HG03342 (cell line): ENCODE results near the gene NID2.

Experiments used
- ATAC-seq: cut with Tn5 transposase; IDR thresholded peaks from one replicate; pipeline ENCODE4 v1.9.1; 2021; ENCODE audit warnings: mild to moderate bottlenecking, moderate library complexity; ENCODE audit not compliant: unreplicated experiment

The NID2 gene

DNA sequence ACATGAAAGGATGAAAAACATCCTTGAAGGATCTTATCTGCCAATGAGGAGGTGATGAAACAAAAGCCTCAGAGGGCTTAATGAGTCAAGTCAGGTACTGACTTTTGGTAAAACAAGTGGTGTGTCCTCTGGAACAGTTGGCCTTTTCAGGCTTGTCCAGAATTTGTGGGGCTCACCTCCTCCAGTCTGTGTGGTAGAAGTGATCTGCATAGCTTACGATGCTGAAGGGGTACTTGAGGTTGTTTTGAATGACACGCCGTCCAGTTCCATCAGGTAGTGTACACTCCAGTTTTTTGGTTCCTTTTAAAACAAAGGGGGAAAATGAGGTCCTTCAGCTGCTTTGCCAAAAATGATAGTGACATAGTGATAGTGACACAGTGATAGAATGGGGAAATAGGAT, 62.5 kb downstream of the NID2 start:
- no peak for ATAC-seq

- ATAC-seq, result no peak
Measured at GRCh38 chr14:52005625-52006024, 63.2 kb downstream of the NID2 start.

- ATAC-seq, result no peak
Measured at GRCh38 chr14:52003324-52003723, 65.5 kb downstream of the NID2 start.

- ATAC-seq, result no peak
Measured at GRCh38 chr14:52002542-52002941, 66.3 kb downstream of the NID2 start.

GRCh38 chr14:52000696-52001095, 68.2 kb downstream of the NID2 start:
- no peak for ATAC-seq

GRCh38 chr14:52000019-52000582, 68.8 kb downstream of the NID2 start:
- no peak for ATAC-seq

DNA sequence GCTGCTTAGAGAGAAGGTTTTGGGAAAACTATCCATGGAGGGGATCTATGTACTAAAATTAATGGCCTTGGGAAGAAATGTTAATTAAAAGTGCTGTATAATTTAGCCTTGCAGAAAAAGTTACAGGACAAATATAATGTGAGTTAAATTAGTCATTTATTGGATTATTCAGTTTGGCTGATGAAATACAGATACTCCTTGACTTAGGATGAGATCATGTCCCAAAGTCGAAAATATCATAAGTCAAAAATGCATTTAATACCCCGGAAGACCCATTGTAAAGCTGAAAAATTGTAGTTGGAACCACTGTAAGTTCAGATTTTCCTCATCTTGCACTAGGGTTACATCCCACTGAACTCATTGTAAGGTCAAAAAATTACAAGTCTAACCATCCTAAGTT, 69.8 kb downstream of the NID2 start:
- ATAC-seq, result no peak

GRCh38 chr14:51998348-51998747, 70.5 kb downstream of the NID2 start:
- no peak for ATAC-seq

- ATAC-seq, result no peak
Measured at GRCh38 chr14:51996148-51996746, 72.6 kb downstream of the NID2 start.

DNA sequence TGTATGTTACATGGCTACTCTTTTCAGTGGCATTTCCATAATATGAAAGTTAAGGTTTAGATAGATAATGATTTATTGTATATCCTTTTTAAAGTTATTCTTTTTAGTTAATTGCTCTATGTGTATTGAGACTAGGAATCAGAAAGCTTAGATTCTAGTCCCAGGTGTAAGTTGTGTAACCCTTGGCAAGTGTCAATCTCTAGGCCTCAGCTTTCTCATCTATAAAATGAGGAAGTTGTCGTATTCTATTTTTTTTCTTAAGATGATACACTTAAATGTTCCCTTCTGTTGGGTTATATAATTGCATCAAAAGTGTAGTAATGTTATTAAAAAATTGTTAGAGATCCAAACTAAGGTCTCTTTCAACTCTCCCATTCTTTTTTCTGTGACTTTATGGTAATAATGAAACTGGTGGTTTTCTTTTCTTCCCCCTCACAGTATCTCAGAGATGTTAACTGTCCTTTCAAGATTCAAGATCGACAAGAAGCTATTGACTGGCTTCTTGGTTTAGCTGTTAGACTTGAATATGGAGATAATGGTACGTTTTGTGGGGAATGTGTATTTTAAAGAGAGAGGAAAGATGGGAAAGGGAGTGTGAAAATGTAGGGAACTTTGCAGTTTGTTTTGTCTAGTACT, 75.5 kb downstream of the NID2 start:
- no peak for ATAC-seq

DNA sequence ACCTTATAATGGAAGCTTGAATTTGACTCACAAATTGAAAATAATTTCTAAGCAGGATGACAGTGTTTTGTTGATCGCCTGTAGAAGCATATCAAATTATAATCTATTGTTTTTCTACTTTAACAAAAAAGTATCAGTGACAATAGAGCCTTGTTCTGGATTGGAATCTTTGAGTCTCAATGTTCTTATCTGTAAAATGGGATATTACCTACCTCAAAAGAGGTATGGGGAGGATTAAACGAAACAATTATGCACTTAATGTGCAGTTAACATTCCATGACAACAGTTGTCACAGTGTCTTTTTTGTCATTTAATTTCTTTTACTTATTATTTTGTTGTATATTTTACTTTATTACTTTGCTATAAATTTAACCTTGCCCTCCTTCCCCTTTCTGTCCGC, 78.4 kb downstream of the NID2 start:
- ATAC-seq, result no peak

DNA sequence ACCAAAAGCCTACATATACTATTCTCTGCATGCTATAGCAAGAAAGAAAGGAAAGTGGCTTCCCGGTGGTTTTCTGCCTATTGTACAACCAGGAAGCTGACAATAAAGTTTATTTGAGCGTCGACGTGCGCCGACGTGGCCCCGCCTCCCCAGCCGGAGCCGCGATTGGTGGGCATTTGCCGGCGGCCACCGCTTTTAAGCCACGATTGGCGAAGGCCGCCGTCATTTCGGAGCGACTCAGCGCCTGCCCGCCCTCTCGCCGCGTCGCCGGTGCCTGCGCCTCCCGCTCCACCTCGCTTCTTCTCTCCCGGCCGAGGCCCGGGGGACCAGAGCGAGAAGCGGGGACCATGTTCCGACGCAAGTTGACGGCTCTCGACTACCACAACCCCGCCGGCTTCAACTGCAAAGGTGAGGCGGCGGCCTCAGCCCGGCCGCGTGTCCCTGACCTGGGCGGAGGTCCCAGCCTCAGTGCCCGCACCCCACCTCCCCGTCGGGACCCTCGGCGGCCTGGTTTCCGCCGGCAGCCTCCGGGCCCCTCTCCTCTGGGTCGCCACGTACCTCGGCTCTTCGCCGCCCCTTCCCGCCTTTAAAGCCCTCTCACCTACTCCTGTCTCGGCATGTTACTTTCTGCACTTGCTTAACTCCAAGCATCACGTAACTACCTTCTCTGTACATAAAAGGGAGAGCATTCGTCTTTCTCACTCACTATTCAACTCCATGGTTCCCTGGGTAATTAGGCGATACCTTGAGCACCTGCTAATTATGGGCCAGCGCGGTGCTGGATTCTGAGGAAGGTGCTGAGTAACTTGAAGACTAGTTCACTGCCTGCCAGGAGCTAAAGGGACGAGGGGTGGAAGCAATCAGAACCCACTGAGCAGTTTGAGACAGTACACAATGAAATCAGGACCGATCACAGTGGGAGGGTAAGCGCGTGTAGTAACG, 79.3 kb downstream of the NID2 start, which contains the start of gene RTRAF:
RTRAF (plus strand) TSS at position 254 of the 942 bp plus-strand sequence; CDS start at position 348, 94 bp downstream.
- ATAC-seq, result peak; percentile 93

GRCh38 chr14:51988221-51988620, 80.6 kb downstream of the NID2 start:
- ATAC-seq, result no peak

DNA sequence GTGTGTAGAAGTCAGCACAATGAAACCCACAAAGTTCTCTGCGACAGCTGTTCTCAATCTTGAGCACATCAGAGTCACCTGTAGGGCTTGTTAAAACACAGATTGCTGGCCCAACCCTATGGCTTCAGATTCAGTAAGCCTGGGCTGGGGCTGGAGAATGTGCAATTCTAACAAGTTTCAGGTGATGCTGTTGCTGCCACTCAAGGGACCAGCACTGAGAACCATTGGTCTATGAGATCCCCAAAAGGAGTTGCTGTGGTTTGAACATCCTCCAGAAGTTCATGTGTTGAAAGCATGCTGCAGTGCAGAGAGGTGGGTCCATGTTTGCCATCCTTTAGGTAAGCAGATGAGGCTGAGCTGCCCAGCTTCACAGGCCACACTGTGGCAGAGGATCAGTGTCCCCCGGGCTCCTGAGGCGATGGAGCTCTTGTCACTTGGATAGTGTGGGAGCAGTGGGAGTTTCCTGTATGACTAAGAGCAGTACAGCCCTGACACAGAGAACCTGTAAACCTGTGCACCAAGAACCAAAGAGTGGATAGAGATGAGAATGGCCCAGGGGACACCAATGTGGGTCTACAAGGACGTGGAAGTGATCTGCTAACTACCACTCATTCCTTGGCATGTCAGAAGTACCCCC, 87.5 kb downstream of the NID2 start:
- ATAC-seq, result peak; percentile 58

DNA sequence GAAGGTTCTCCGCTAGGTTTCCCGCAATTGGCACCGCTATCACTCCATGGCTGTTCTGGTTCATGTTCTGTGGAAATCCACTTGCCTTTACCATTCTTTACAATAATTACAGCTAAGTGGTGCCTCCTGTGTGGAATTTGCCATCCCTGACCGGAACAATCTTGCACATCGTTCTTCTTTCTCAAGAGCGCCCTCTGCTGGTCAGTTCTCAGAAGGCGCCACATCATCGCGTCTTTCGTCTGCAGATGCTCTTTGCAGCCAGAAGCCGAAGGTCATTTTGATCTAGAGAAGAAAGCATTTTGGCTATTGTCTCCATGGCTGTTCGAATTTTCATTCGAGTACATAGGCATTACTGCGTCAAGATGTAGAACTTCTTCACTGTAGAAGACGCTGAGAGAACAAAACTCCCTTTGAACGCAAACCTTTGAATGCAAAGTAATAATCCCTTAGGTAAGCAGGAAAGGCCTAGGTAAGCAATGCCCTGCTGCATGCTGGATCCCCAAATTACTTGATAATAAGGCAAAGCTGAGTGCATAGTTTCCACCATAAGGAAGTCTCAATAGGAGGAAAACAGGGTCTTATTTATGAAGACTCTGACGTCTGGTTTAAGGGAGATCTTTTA, 89.7 kb downstream of the NID2 start:
- ATAC-seq, result peak; percentile 69

GRCh38 chr14:51978681-51979085, 90.2 kb downstream of the NID2 start:
- ATAC-seq, result no peak

DNA sequence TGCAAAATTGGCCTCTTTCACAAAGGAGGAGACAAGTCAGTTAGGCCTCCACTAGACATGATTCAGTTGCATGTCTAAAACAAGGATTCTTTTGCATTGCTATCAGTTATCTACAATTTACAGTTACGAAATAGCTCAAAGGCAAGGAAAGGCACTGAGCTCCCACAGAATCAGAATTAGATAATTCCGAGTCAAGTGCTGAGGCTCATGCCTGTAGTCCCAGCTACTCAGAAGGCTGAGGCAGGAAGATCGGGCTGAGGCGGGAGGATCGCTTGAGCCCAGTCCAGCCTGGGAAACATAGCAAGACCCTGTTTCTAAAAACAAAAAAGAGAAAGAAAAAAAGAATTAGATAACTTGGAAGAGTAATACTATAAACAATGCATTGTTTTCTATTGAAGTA, 91.8 kb downstream of the NID2 start:
- ATAC-seq, result no peak

GRCh38 chr14:51972566-51972965, 96.3 kb downstream of the NID2 start:
- no peak for ATAC-seq

DNA sequence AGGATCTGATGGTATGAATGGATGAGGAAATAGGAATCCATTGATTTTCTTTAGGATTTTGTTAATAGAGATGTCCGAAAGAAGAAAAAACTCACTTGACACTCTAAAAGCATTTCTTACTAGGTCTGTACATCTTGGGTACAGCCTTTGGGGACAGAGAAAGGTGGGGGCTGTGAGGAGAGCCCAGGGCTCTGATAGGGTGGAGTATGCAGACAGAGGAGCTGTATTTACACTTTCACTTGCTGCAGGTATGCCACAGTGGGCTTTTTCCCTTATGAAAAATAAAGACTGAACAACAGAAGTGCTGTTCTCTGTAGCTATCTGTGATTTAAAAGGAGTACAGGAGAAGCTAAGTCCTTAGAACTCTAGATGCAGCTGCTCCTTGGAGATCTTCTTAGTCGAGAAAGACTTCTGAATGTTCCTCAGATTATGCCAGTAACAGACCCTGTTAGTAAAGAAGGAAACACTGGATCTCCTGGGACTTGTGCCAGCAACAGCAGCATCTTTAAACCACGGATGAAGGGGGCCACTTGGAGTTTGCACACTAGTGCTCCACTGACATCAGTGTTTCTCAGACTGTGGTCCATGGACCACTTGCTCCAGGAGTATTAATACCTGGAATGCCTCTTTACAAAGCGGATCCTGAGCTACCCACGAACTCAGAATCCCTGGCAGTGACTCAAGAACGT, 98.9 kb downstream of the NID2 start:
- ATAC-seq, result no peak

DNA sequence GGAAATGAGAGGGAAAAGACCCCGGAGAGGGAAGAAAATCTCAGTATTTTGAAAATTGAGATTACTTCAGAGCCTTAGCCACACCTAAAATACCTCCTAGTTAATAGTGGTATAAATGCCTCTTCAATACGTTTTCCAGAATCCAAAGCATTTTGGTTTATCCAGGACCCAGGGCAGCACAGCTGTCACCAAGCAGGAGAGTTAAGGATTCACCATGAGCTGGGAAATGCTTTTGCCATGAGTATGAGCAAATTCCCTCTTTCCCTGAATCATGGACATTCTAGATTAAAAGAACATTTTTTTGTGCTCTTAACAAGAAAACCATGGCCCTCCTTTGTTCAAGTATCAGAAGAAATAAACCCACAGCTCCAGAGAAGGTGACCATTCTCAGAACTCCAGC, 101.3 kb downstream of the NID2 start:
- ATAC-seq, result no peak
